HG03159 (cell line): ENCODE measurements around the gene VAV2.
"Not testable (repeated sequence)": the region's sequence is repeated elsewhere in the genome, so short reads cannot be mapped to it uniquely, and the experiment has no call there.

Source experiments
- ATAC-seq: cut with Tn5 transposase; IDR thresholded peaks from one replicate; pipeline ENCODE4 v1.9.1; 2021; ENCODE audit warnings: mild to moderate bottlenecking, moderate library complexity; ENCODE audit not compliant: unreplicated experiment

Gene VAV2

GRCh38 chr9:133919253-133920115, 72.6 kb downstream of the VAV2 start:
- no peak for ATAC-seq

GRCh38 chr9:133918111-133918813, 73.9 kb downstream of the VAV2 start:
- no peak for ATAC-seq

- no peak for ATAC-seq
Observed at GRCh38 chr9:133917375-133917774, 74.7 kb downstream of the VAV2 start.

- ATAC-seq, result no peak
Observed at GRCh38 chr9:133916159-133916541, 76.0 kb downstream of the VAV2 start.

- ATAC-seq, result no peak
Observed at GRCh38 chr9:133915534-133916158, 76.5 kb downstream of the VAV2 start.

- ATAC-seq, result no peak
Observed at GRCh38 chr9:133914442-133915342, 77.4 kb downstream of the VAV2 start.

- no peak for ATAC-seq
Observed at GRCh38 chr9:133913571-133914369, 78.4 kb downstream of the VAV2 start.

GRCh38 chr9:133910855-133911514, 81.1 kb downstream of the VAV2 start:
- ATAC-seq, result no peak

- no peak for ATAC-seq
Observed at GRCh38 chr9:133906932-133907910, 84.9 kb downstream of the VAV2 start.

GRCh38 chr9:133906218-133906617, 85.9 kb downstream of the VAV2 start:
- no peak for ATAC-seq

- ATAC-seq, result no peak
Observed at GRCh38 chr9:133905493-133905892, 86.6 kb downstream of the VAV2 start.

GRCh38 chr9:133904346-133905090, 87.6 kb downstream of the VAV2 start:
- ATAC-seq, result no peak

- ATAC-seq, result no peak
Observed at GRCh38 chr9:133901184-133901835, 90.8 kb downstream of the VAV2 start.

- ATAC-seq, result no peak
Observed at GRCh38 chr9:133897675-133898074, 94.4 kb downstream of the VAV2 start.

- ATAC-seq, result not testable (repeated sequence)
Observed at GRCh38 chr9:133896007-133896406, 96.1 kb downstream of the VAV2 start.

- no peak for ATAC-seq
Observed at GRCh38 chr9:133895335-133895734, 96.8 kb downstream of the VAV2 start.
